Neural crest cell (in vitro differentiated cells): ENCODE measurements around the gene CNN3. TPM values are rescaled to one million over a fixed set of nuclear protein-coding genes. Genes with fewer than 3 reads are reported as not detected.

Source experiments
- DNase-seq: peaks from one replicate; pipeline ENCODE4 v3.0.0; 2021; ENCODE audit warnings: low read depth, mixed read lengths, low spot score
- H3K27ac Mint-ChIP-seq: one replicate; pipeline ENCODE4 v1.8.0; 2021; ENCODE audit warnings: mild to moderate bottlenecking, mixed read lengths; ENCODE audit not compliant: unreplicated experiment
- H3K27me3 Mint-ChIP-seq: 2 replicates; pipeline ENCODE4 v1.8.0; 2021; ENCODE audit warnings: low read depth, mild to moderate bottlenecking, mixed read lengths
- H3K36me3 Mint-ChIP-seq: 2 replicates; pipeline ENCODE4 v1.8.0; 2021; ENCODE audit warnings: low read depth, mild to moderate bottlenecking, mixed read lengths
- H3K4me1 Mint-ChIP-seq: 2 replicates; pipeline ENCODE4 v1.8.0; 2021; ENCODE audit warnings: mixed read lengths
- H3K4me3 Mint-ChIP-seq: one replicate; pipeline ENCODE4 v1.8.0; 2021; ENCODE audit warnings: mild to moderate bottlenecking, mixed read lengths
- H3K9me3 Mint-ChIP-seq: 2 replicates; pipeline ENCODE4 v1.8.0; 2021; ENCODE audit warnings: mixed read lengths
- CTCF ChIP-seq: fragments of 200-600 bp; sonication (generic); conservative IDR thresholded peaks from 2 replicates; pipeline ENCODE4 v1.5.0; 2021; ENCODE audit warnings: antibody characterized with exemption, mild to moderate bottlenecking
- long read RNA-seq: library from polyadenylated mRNA; unstranded; transcript quantifications from one replicate; pipeline ENCODE4 v2.0.0, GENCODE V29; 2020
- total RNA-seq: library from RNA; stranded (reverse); gene quantifications from 2 replicates; pipeline ENCODE4 v1.2.1, GENCODE V29; 2021

The CNN3 gene
- total RNA-seq: 318 and 322 TPM in 2 replicates
- long read RNA-seq, transcript CNN3-201 (7 exons, 2,165 nt): major isoform, 1,312 of 1,382 reads
- long read RNA-seq, partial matches to known transcripts: 25 of 1,382 reads
- long read RNA-seq, other reads (novel, unspliced or antisense): 34 of 1,382 reads

GRCh38 chr1:94926915-94927404 lies at the start of gene CNN3:
Gene CNN3 (minus strand): TSS chr1:94927110. CDS start chr1:94926894, 216 bp downstream.
- TF ChIP-seq CTCF: no peak
- H3K4me3 Mint-ChIP-seq: peak within 1 kb of the TSS; percentile 99
- H3K4me1 Mint-ChIP-seq: peaks cover 73% of the 10 kb centered on the region
- H3K27ac Mint-ChIP-seq: peak within 1 kb of the TSS; percentile 100
- DNase-seq: peak; percentile 84
- peaks cover 9% of the 10 kb centered on the region for H3K27me3 Mint-ChIP-seq
- no peaks in the 10 kb centered on the region for H3K9me3 Mint-ChIP-seq
- peaks cover 2% of the 10 kb centered on the region for H3K36me3 Mint-ChIP-seq

- Mint-ChIP-seq H3K4me3 (no peak overlapping the region), H3K27ac (no peak overlapping the region), H3K27me3 (no peaks in the 10 kb centered on the region), H3K4me1 (peaks cover 16% of the 10 kb centered on the region), H3K36me3 (peaks cover 4% of the 10 kb centered on the region), H3K9me3 (peaks cover 4% of the 10 kb centered on the region)
- no peak for TF ChIP-seq CTCF
- no peak for DNase-seq
These were observed 47.9 kb upstream of the CNN3 start for GRCh38 chr1:94974824-94975223.

- peaks cover 4% of the 10 kb centered on the region for H3K36me3 Mint-ChIP-seq
- TF ChIP-seq CTCF: no peak
- H3K9me3 Mint-ChIP-seq: peaks cover 4% of the 10 kb centered on the region
- H3K4me1 Mint-ChIP-seq: peaks cover 20% of the 10 kb centered on the region
- no peak overlapping the region for H3K27ac Mint-ChIP-seq
- DNase-seq: no peak
- H3K27me3 Mint-ChIP-seq: no peaks in the 10 kb centered on the region
- no peak overlapping the region for H3K4me3 Mint-ChIP-seq
These were observed 47.3 kb upstream of the CNN3 start for GRCh38 chr1:94974241-94974640.

GRCh38 chr1:94973309-94973922 lies 46.5 kb upstream of the CNN3 start:
- no peak for DNase-seq
- H3K36me3 Mint-ChIP-seq: peaks cover 4% of the 10 kb centered on the region
- H3K27me3 Mint-ChIP-seq: no peaks in the 10 kb centered on the region
- H3K4me1 Mint-ChIP-seq: peaks cover 25% of the 10 kb centered on the region
- no peak overlapping the region for H3K27ac Mint-ChIP-seq
- TF ChIP-seq CTCF: no peak
- H3K9me3 Mint-ChIP-seq: peaks cover 4% of the 10 kb centered on the region
- H3K4me3 Mint-ChIP-seq: no peak overlapping the region

- peaks cover 4% of the 10 kb centered on the region for H3K36me3 Mint-ChIP-seq
- peaks cover 37% of the 10 kb centered on the region for H3K4me1 Mint-ChIP-seq
- H3K27me3 Mint-ChIP-seq: no peaks in the 10 kb centered on the region
- no peak for TF ChIP-seq CTCF
- peak overlapping the region; percentile 24 for H3K27ac Mint-ChIP-seq
- no peak overlapping the region for H3K4me3 Mint-ChIP-seq
- DNase-seq: no peak
- H3K9me3 Mint-ChIP-seq: peaks cover 4% of the 10 kb centered on the region
These were observed 44.6 kb upstream of the CNN3 start for GRCh38 chr1:94971491-94971924.
